HG02610 (cell line): Measurements from ENCODE around the gene CS.

ENCODE experiments used
- ATAC-seq: cut with Tn5 transposase; IDR thresholded peaks from one replicate; pipeline ENCODE4 v1.9.1; 2021; ENCODE audit warnings: mild to moderate bottlenecking, moderate library complexity; ENCODE audit not compliant: unreplicated experiment

CS gene

GRCh38 chr12:56221757-56222530 lies 78.2 kb downstream of the CS start, which contains the start of gene RNF41:
TSS of gene RNF41 (minus strand) at chr12:56221922. CDS start at chr12:56214047, 7,875 bp downstream.
- peak; percentile 86 for ATAC-seq
